ENCODE measurements around the gene ZBTB3. TPM values are rescaled to one million over a fixed set of nuclear protein-coding genes. Genes with fewer than 3 reads are reported as not detected.
A peak's percentile ranks its signal among the peaks of the same experiment; 100 is the strongest.

Gene ZBTB3
- total and polyA plus RNA-seq, 2 of the 13 experiments (the other 11 are each of a cell fraction or from before 2014, with no cell fraction given) = 3.4 to 5.2 TPM

- no peak for TF ChIP-seq E2F1 (CRISPR knock-in tag; IDR thresholded peaks at IDR 0.05)
- TF ChIP-seq ZNF674 (CRISPR knock-in tag; IDR thresholded peaks at IDR 0.05; ENCODE audit: low read depth) = peak; percentile 35; the same call in 1 of the 2 replicates
- 0 out of 2 replicates have a peak, but pooled peaks have one; percentile 10 for TF ChIP-seq ISL2 (CRISPR knock-in tag; IDR thresholded peaks at IDR 0.05)
- peak; percentile 96 for TF ChIP-seq ZNF781 (CRISPR knock-in tag; IDR thresholded peaks at IDR 0.05; ENCODE audit: borderline replicate concordance, not compliant biosample characterization)
- peak; percentile 57; the same call in 1 of the 2 replicates for TF ChIP-seq ZNF317 (CRISPR knock-in tag; IDR thresholded peaks at IDR 0.05)
- TF ChIP-seq TRIM22 (IDR thresholded peaks at IDR 0.05) = no peak
- no peak for TF ChIP-seq TCF7L2 (IDR thresholded peaks at IDR 0.05; ENCODE audit: low read depth, low read length)
- no peak for TF ChIP-seq CHD4 (IDR thresholded peaks at IDR 0.05; ENCODE audit: borderline replicate concordance, low read length)
- TF ChIP-seq ZNF24 (IDR thresholded peaks at IDR 0.05) = no peak
- TF ChIP-seq ZNF580 (CRISPR knock-in tag; IDR thresholded peaks at IDR 0.05; ENCODE audit: borderline replicate concordance, low read depth) = peak; percentile 89
- TF ChIP-seq HDAC1 (CRISPR knock-in tag; IDR thresholded peaks at IDR 0.05) = peak; percentile 93
- peak; percentile 95 for TF ChIP-seq AGO1 (IDR thresholded peaks at IDR 0.05; ENCODE audit: low read depth, low read length, poor library complexity, severe bottlenecking)
- no peak for TF ChIP-seq HNF1A (IDR thresholded peaks at IDR 0.05; ENCODE audit: low read depth)
- TF ChIP-seq HNF1A (CRISPR knock-in tag; IDR thresholded peaks at IDR 0.05; ENCODE audit: borderline replicate concordance) = no peak
- 0 out of 2 replicates have a peak, but pooled peaks have one; percentile 50 for TF ChIP-seq GPN1 (CRISPR knock-in tag; IDR thresholded peaks at IDR 0.05; ENCODE audit: borderline replicate concordance)
- no peak for TF ChIP-seq ZMYM2 (CRISPR knock-in tag; IDR thresholded peaks at IDR 0.05)
- no peak for TF ChIP-seq SRF (IDR thresholded peaks at IDR 0.05; ENCODE audit: low read depth, low read length)
- TF ChIP-seq THAP11 (CRISPR knock-in tag; IDR thresholded peaks at IDR 0.05) = peak; percentile 85
- TF ChIP-seq CTCF (CRISPR knock-in tag; IDR thresholded peaks at IDR 0.05) = peak; percentile 39; the same call in 1 of the 2 replicates
- TF ChIP-seq ZNF740 (CRISPR knock-in tag; IDR thresholded peaks at IDR 0.05) = no peak
Measured at GRCh38 chr11:62791501-62792201, 37.7 kb upstream of the ZBTB3 start, which contains the start of gene TMEM223 (continued).
